ENCODE results near the gene LIMA1. TPM values are rescaled to one million over a fixed set of nuclear protein-coding genes. Genes with fewer than 3 reads are reported as not detected.
A peak's percentile ranks its signal among the peaks of the same experiment; 100 is the strongest.

LIMA1 gene
- total RNA-seq, 2 donors from 2014 or later: 66.7 to 94.2 TPM

- Histone ChIP-seq H3K4me3 (no peak overlapping the region), H3K27me3 (replicated peaks; ENCODE audit: insufficient read depth) (no peaks in the 10 kb centered on the region), H3K4me1 (replicated peaks) (peaks cover 31% of the 10 kb centered on the region), H3K36me3 (no peaks in the 10 kb centered on the region), H3K9me3 (no peaks in the 10 kb centered on the region), H3K27ac (peak overlapping the region; percentile 38 to 47)
- peak; percentile 45 for DNase-seq (ENCODE audit: low spot score)
- WGBS: 39% methylated on average over 6 of the region's 6 CpGs
- intact Hi-C loops (cut with DNase I): loop anchor here (10.0 kb wide), 1 partner anchor 129 kb away; no protein-coding TSS in a partner anchor
- peak; percentile 12 for TF ChIP-seq POLR2AphosphoS5 (IDR thresholded peaks at IDR 0.05)
- TF ChIP-seq, protein P1, sequence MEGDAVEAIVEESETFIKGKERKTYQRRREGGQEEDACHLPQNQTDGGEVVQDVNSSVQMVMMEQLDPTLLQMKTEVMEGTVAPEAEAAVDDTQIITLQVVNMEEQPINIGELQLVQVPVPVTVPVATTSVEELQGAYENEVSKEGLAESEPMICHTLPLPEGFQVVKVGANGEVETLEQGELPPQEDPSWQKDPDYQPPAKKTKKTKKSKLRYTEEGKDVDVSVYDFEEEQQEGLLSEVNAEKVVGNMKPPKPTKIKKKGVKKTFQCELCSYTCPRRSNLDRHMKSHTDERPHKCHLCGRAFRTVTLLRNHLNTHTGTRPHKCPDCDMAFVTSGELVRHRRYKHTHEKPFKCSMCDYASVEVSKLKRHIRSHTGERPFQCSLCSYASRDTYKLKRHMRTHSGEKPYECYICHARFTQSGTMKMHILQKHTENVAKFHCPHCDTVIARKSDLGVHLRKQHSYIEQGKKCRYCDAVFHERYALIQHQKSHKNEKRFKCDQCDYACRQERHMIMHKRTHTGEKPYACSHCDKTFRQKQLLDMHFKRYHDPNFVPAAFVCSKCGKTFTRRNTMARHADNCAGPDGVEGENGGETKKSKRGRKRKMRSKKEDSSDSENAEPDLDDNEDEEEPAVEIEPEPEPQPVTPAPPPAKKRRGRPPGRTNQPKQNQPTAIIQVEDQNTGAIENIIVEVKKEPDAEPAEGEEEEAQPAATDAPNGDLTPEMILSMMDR (IDR thresholded peaks at IDR 0.05): no peak
Observed at GRCh38 chr12:50185970-50186663, 97.2 kb downstream of the LIMA1 start.

- no peak overlapping the region for H3K4me3 ChIP-seq
- TF ChIP-seq, protein P1 (IDR thresholded peaks at IDR 0.05): no peak
- TF ChIP-seq POLR2A (IDR thresholded peaks at IDR 0.05) (no peak), POLR2AphosphoS5 (IDR thresholded peaks at IDR 0.05) (no peak)
- WGBS: 36% methylated on average over 4 of the region's 4 CpGs
- peaks cover 31% of the 10 kb centered on the region for H3K4me1 ChIP-seq (replicated peaks)
- H3K27me3 ChIP-seq (replicated peaks; ENCODE audit: insufficient read depth): no peaks in the 10 kb centered on the region
- no peaks in the 10 kb centered on the region for H3K9me3 ChIP-seq
- H3K27ac ChIP-seq: peak overlapping the region; percentile 38 to 47
- H3K36me3 ChIP-seq: no peaks in the 10 kb centered on the region
- intact Hi-C loops (cut with DNase I): loop anchor here (10.0 kb wide), 1 partner anchor 129 kb away; no protein-coding TSS in a partner anchor
- DNase-seq (ENCODE audit: low spot score): no peak
Observed at GRCh38 chr12:50185301-50185895, 97.9 kb downstream of the LIMA1 start.

- 91% methylated on average over 5 of the region's 5 CpGs for WGBS
- Histone ChIP-seq H3K27me3 (replicated peaks; ENCODE audit: insufficient read depth) (no peaks in the 10 kb centered on the region), H3K4me1 (replicated peaks) (peaks cover 28% of the 10 kb centered on the region), H3K27ac (no peak overlapping the region), H3K36me3 (no peaks in the 10 kb centered on the region), H3K9me3 (no peaks in the 10 kb centered on the region), H3K4me3 (no peak overlapping the region)
- intact Hi-C loops (cut with DNase I): loop anchor here (10.0 kb wide), 1 partner anchor 131 kb away; no protein-coding TSS in a partner anchor
- TF ChIP-seq, protein P1 (IDR thresholded peaks at IDR 0.05): no peak
- TF ChIP-seq POLR2AphosphoS5 (IDR thresholded peaks at IDR 0.05) (no peak), POLR2A (IDR thresholded peaks at IDR 0.05) (no peak)
- no peak for DNase-seq (ENCODE audit: low spot score)
Observed at GRCh38 chr12:50184261-50184660, 99.1 kb downstream of the LIMA1 start.

- intact Hi-C loops (cut with DNase I): loop anchor here (10.0 kb wide), 1 partner anchor 132 kb away; no protein-coding TSS in a partner anchor
- DNase-seq (ENCODE audit: low spot score): no peak
- peaks cover 13% of the 10 kb centered on the region for H3K4me1 ChIP-seq (replicated peaks)
- no peak for TF ChIP-seq POLR2AphosphoS5 (IDR thresholded peaks at IDR 0.05)
- no peak for TF ChIP-seq POLR2A (IDR thresholded peaks at IDR 0.05)
- TF ChIP-seq, protein P1 (IDR thresholded peaks at IDR 0.05): peak in 2 of 4 experiments; percentile 26 to 49
- no peaks in the 10 kb centered on the region for H3K9me3 ChIP-seq
- H3K27me3 ChIP-seq (replicated peaks; ENCODE audit: insufficient read depth): no peaks in the 10 kb centered on the region
- H3K36me3 ChIP-seq: peaks cover 0 to 3% of the 10 kb centered on the region in 2 donors
- H3K27ac ChIP-seq: no peak overlapping the region
- H3K4me3 ChIP-seq: no peak overlapping the region
Observed at GRCh38 chr12:50182461-50182860, 100.9 kb downstream of the LIMA1 start.
